ENCODE data around the gene KCNG1. TPM values are rescaled to one million over a fixed set of nuclear protein-coding genes. Genes with fewer than 3 reads are reported as not detected.

KCNG1 gene
- total and polyA plus RNA-seq, 2 of the 8 experiments (the other 6 are each of a cell fraction or from before 2014, with no cell fraction given), result 16.0 to 18.0 TPM

DNA sequence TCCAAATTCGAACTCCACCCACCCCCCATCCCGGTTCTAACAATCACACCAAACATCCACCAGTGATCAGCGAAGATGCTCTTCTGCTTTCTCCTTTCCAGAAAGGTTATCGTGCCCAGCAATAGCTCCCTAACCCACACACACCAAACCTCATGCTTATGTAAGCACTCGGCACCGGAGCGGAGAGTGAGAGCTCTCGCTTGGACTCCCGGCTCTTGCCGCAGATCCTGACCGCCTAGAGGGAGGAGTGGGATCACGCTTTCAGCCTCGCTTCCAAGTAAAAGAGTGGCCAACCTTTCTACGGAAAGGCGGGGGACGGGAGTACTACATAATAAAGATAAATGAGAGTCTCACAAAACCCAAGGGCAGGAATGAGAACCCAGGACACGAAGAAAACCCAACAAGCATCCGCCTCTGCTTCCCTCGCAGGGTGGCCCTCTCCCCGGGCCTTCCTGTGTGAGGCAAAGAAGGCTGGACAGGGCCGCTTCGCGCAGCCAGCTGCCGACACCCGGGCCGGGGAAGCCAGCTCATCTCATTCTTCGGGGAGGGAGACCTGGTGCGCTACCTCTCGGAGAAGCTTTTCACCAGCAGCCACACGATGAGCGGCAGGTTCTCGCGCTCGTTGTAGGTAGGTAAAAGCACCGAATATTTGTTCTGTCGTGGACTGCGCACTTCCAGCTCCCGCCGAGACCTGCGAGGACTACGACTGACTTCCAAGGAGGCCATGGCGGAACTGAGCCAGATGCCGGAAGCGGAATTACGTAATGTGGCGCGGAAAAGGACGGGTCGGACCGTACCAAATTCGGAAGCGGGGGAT is 64.9 kb downstream of the KCNG1 start, which contains the start of gene DPM1:
Gene DPM1, minus strand, starts transcription at position 735 of the 817 bp plus-strand sequence. Its CDS starts 9 bp downstream, at position 726.
- Histone ChIP-seq H3K27me3 (replicated peaks in 1 of 4; ENCODE audit: control insufficient read depth in 3 of 4, extremely low read depth in 1 of 4, insufficient read depth in 3 of 4, low read length in 3 of 4) (no peaks in the 10 kb centered on the region), H4K5ac (ENCODE audit: insufficient read length, low read depth, low read length) (peak within 1 kb of the TSS; percentile 93), H3K18ac (ENCODE audit: extremely low read depth, low read length) (no peak within 1 kb of the TSS), H2AK5ac (ENCODE audit: low read depth, low read length) (peak within 1 kb of the TSS; percentile 94; the same call in 1 of the 2 replicates), H2BK12ac (ENCODE audit: low read depth, low read length) (peak within 1 kb of the TSS; percentile 18; the same call in 1 of the 2 replicates), H3K23ac (ENCODE audit: insufficient read length) (no peak within 1 kb of the TSS), H3K4ac (replicated peaks; ENCODE audit: insufficient read length, low read depth, low read length) (peak within 1 kb of the TSS; percentile 80), H3K36me3 (ENCODE audit: control insufficient read depth in 2 of 4, insufficient read depth in 4 of 4, low read length in 3 of 4) (peaks cover 3 to 18% (median 6%) of the 10 kb centered on the region in 4 experiments; a peak in 6 of 8 replicates), H3K9me3 (ENCODE audit: insufficient read depth in 2 of 2, low read depth in 1 of 2, low read length in 1 of 2) (no peaks in the 10 kb centered on the region), H3K9ac (replicated peaks in 1 of 4; ENCODE audit: extremely low read depth in 1 of 4, low read depth in 3 of 4, low read length in 3 of 4) (peak within 1 kb of the TSS; percentile 78 to 97 (median 86)), H2AFZ (ENCODE audit: low read length) (peak within 1 kb of the TSS; percentile 95), H3K79me1 (ENCODE audit: low read depth, low read length) (peaks cover 8% of the 10 kb centered on the region; the same call in 1 of the 2 replicates), H3K79me2 (ENCODE audit: control insufficient read depth in 1 of 2, insufficient read depth in 2 of 2, low read length in 2 of 2) (peaks cover 23 to 75% of the 10 kb centered on the region in 2 experiments), H3K27ac (ENCODE audit: low read depth, low read length) (peak within 1 kb of the TSS; percentile 98), H3K14ac (ENCODE audit: insufficient read length) (no peak within 1 kb of the TSS), H3K56ac (replicated peaks; ENCODE audit: insufficient read length, low read depth, low read length) (peak within 1 kb of the TSS; percentile 40), H3K4me1 (replicated peaks in 1 of 4; ENCODE audit: control insufficient read depth in 3 of 4, insufficient read depth in 4 of 4, low read length in 3 of 4) (peaks cover 4 to 8% (median 6%) of the 10 kb centered on the region in 4 experiments), H2BK120ac (replicated peaks; ENCODE audit: low read depth, low read length) (no peak within 1 kb of the TSS), H3K4me2 (ENCODE audit: insufficient read depth in 1 of 2, low read depth in 2 of 2, low read length in 2 of 2) (peak within 1 kb of the TSS; percentile 96 to 98), H4K20me1 (replicated peaks in 1 of 2; ENCODE audit: control insufficient read depth in 1 of 2, insufficient read depth in 2 of 2, low read length in 2 of 2) (peaks cover 19 to 20% of the 10 kb centered on the region in 2 experiments), H2BK20ac (ENCODE audit: low read length) (no peak within 1 kb of the TSS), H4K91ac (replicated peaks; ENCODE audit: insufficient read length, low read length) (peak within 1 kb of the TSS; percentile 65), H4K8ac (ENCODE audit: extremely low read depth, insufficient read depth, low read length) (peak within 1 kb of the TSS; percentile 97), H3K4me3 (ENCODE audit: extremely low read depth in 1 of 4, insufficient read depth in 2 of 4, low read depth in 3 of 4, low read length in 4 of 4) (peak within 1 kb of the TSS; percentile 77 to 99 (median 94)), H2BK15ac (ENCODE audit: low read length) (no peak within 1 kb of the TSS), H3K23me2 (ENCODE audit: low read depth, low read length) (peaks cover 15% of the 10 kb centered on the region), H2BK5ac (ENCODE audit: low read depth, low read length) (peak within 1 kb of the TSS; percentile 91)
- FAIRE-seq (peak; percentile 24), DNase-seq (ENCODE audit: low read depth in 1 of 2, low spot score in 2 of 2) (peak; percentile 39 to 89)
- WGBS, 2 experiments (ENCODE audit: extremely low coverage in 1 of 2, insufficient coverage in 1 of 2, insufficient read length in 1 of 2, insufficient replicate concordance in 2 of 2, low coverage in 1 of 2, low lambda C conversion rate in 2 of 2, missing lambda C conversion rate in 1 of 2), result 2% methylated on average over 52 of the region's 52 CpGs; no CpG with 5 or more reads in 1 of the 2 experiments
- POLR2A ChIA-PET (ENCODE audit: partially characterized antibody), result interaction anchor here (0.6 to 2.7 kb wide), 30 partner anchors 8 to 842 kb away, joined by 3 to 44 read pairs (median 4); partner anchors contain the start of genes ADNP and BCAS4
- CTCF ChIA-PET (ENCODE audit: partially characterized antibody), result interaction anchor here (0.5 to 2.4 kb wide), 6 partner anchors 11 to 349 kb away, joined by 4 to 6 read pairs (median 5); no protein-coding TSS in a partner anchor
- TF ChIP-seq HDAC2 (IDR thresholded peaks at IDR 0.05; ENCODE audit: borderline replicate concordance in 1 of 2, low read depth in 2 of 2, low read length in 2 of 2) (peak in 1 of 2 experiments; percentile 71; a peak in 1 of 4 replicates), RAD21 (IDR thresholded peaks at IDR 0.05 in 1 of 2, conservative IDR thresholded peaks at IDR 0.05 in 1 of 2; ENCODE audit: low read depth in 2 of 2, low read length in 2 of 2) (no peak), CEBPB (IDR thresholded peaks at IDR 0.05; ENCODE audit: low read depth, low read length) (peak; percentile 68), EGR1 (IDR thresholded peaks at IDR 0.05; ENCODE audit: borderline replicate concordance, low read depth, low read length) (no peak), BCL11A (IDR thresholded peaks at IDR 0.05; ENCODE audit: low read depth in 2 of 2, low read length in 2 of 2) (no peak), JUN (IDR thresholded peaks at IDR 0.05; ENCODE audit: low read depth, low read length) (no peak), RBBP5 (IDR thresholded peaks at IDR 0.05; ENCODE audit: borderline replicate concordance, low read depth, low read length) (peak; percentile 58; the same call in 1 of the 2 replicates), RNF2 (IDR thresholded peaks at IDR 0.05; ENCODE audit: borderline replicate concordance, low read depth, low read length, missing control alignments, poor library complexity, severe bottlenecking) (no peak), CREB1 (IDR thresholded peaks at IDR 0.05) (peak; percentile 84), NRF1 (IDR thresholded peaks at IDR 0.05; ENCODE audit: low read depth, low read length) (no peak)

All from H1 (cell line).